HCT116 (cell line): ENCODE results near the gene CACNA1C. TPM values are rescaled to one million over a fixed set of nuclear protein-coding genes. Genes with fewer than 3 reads are reported as not detected.

Experiments used
- ATAC-seq: fragments of 200-7000 bp; cut with Tn5 transposase; 2 replicates; pipeline ENCODE4 v1.9.1; 2020; ENCODE audit warnings: mild to moderate bottlenecking, moderate library complexity
- BruUV-seq: library from RNA; stranded (reverse); fragments of 400-500 nt; replicated peaks from 2 replicates; lab custom pipeline; 2021; lab: Mats Ljungman, UMichigan
- CTCF ChIA-PET: fragments of 300-600 bp; sonication (Branson Sonifier 250); formaldehyde crosslinking; loops from one replicate; lab custom pipeline; 2021; ENCODE audit warnings: antibody characterized with exemption; lab: Charles Lee
- POLR2A ChIA-PET: fragments of 300-600, 350-600 bp; sonication (Branson Sonifier 250); formaldehyde crosslinking; loops from one replicate; lab custom pipeline; 2021; ENCODE audit warnings: antibody characterized with exemption; lab: Charles Lee
- RAD21 ChIA-PET, 2 experiments: fragments of 300-600 bp; sonication (Branson Sonifier 250); formaldehyde crosslinking; loops; one replicate each; lab custom pipeline; 2023; ENCODE audit warnings: low total read pairs in 2 of 2; ENCODE audit not compliant: uncharacterized antibody in 2 of 2, unreplicated experiment in 2 of 2, low non-redundant PET in 1 of 2; lab: Charles Lee
- DNase-seq: peaks from one replicate; pipeline ENCODE4 v3.0.0-alpha.2; 2010; ENCODE audit warnings: low read depth, low spot score
- H2AFZ ChIP-seq: fragments of 200-600 bp; shearing (Covaris generic), sonication (generic); 2 replicates; pipeline ENCODE4 v1.6.1; 2017; ENCODE audit warnings: low read depth, mixed run types, mixed read lengths, antibody characterized with exemption, low read length; ENCODE audit not compliant: poor library complexity, severe bottlenecking
- H3K27ac ChIP-seq: 2 replicates; pipeline ENCODE4 v1.5.1; 2012; ENCODE audit warnings: low read depth, low read length
- H3K27me3 ChIP-seq: fragments of 200-600 bp; sonication (generic); 2 replicates; pipeline ENCODE4 v1.6.1; 2016; ENCODE audit warnings: mixed run types, low read length, mixed read lengths; ENCODE audit not compliant: insufficient read depth
- H3K36me3 ChIP-seq, 2 experiments: fragments of 200-500 bp in 1 of 2; fragments of 200-600 bp in 1 of 2; sonication (Bioruptor generic) in 1 of 2; sonication (generic) in 1 of 2; 2 replicates each; pipeline versions ENCODE4 v1.5.1 to v1.6.1; 2014 to 2016; ENCODE audit warnings: low read length in 2 of 2, inconsistent platforms in 1 of 2, mixed read lengths in 1 of 2, mixed run types in 1 of 2; ENCODE audit not compliant: insufficient read depth in 2 of 2, control insufficient read depth in 1 of 2
- H3K4me1 ChIP-seq, 2 experiments: fragments of 200-600 bp in 1 of 2; sonication (generic) in 1 of 2; 2 replicates each; pipeline versions ENCODE4 v1.5.1 to v1.6.1; 2012 to 2017; ENCODE audit warnings: low read length in 2 of 2, inconsistent platforms in 1 of 2, mild to moderate bottlenecking in 1 of 2, mixed read lengths in 1 of 2, mixed run types in 1 of 2, moderate library complexity in 1 of 2; ENCODE audit not compliant: insufficient read depth in 2 of 2, control insufficient read depth in 1 of 2
- H3K4me2 ChIP-seq: fragments of 200-600 bp; sonication (generic); 2 replicates; pipeline ENCODE4 v1.6.1; 2017; ENCODE audit warnings: mixed run types, low read length, mixed read lengths
- H3K4me3 ChIP-seq, 2 experiments: fragments of 200-600 bp in 1 of 2; sonication (generic) in 1 of 2; replicated peaks in 1 of 2; 2 replicates each; pipeline ENCODE4 v1.5.1; 2011 to 2016; ENCODE audit warnings: low read length in 2 of 2, control low read depth in 1 of 2, low read depth in 1 of 2, mild to moderate bottlenecking in 1 of 2, mixed read lengths in 1 of 2, mixed run types in 1 of 2
- H3K79me2 ChIP-seq: fragments of 200-600 bp; sonication (generic); 2 replicates; pipeline ENCODE4 v1.6.1; 2017; ENCODE audit warnings: mild to moderate bottlenecking, mixed run types, low read length, moderate library complexity, mixed read lengths; ENCODE audit not compliant: insufficient read depth
- H3K9ac ChIP-seq: fragments of 200-600 bp; sonication (generic); 2 replicates; pipeline ENCODE4 v1.6.1; 2016; ENCODE audit warnings: low read length, mixed read lengths
- H3K9me2 ChIP-seq: fragments of 200-600 bp; sonication (generic), shearing (Covaris generic); 2 replicates; pipeline ENCODE4 v1.6.1; 2017; ENCODE audit warnings: mixed run types, mild to moderate bottlenecking, moderate library complexity; ENCODE audit not compliant: insufficient read depth
- H3K9me3 ChIP-seq, 2 experiments: fragments of 200-500 bp in 1 of 2; fragments of 200-600 bp in 1 of 2; sonication (Bioruptor generic) in 1 of 2; sonication (generic) in 1 of 2; 2 replicates each; pipeline ENCODE4 v1.6.1; 2014 to 2017; ENCODE audit warnings: low read length in 2 of 2, mixed read lengths in 2 of 2, inconsistent platforms in 1 of 2, low read depth in 1 of 2, mild to moderate bottlenecking in 1 of 2, mixed run types in 1 of 2, moderate library complexity in 1 of 2; ENCODE audit not compliant: control insufficient read depth in 1 of 2, insufficient read depth in 1 of 2
- H4K20me1 ChIP-seq: fragments of 200-600 bp; sonication (generic), shearing (Covaris generic); 2 replicates; pipeline ENCODE4 v1.6.1; 2017; ENCODE audit warnings: mixed run types, mild to moderate bottlenecking, moderate library complexity; ENCODE audit not compliant: insufficient read depth
- EZH2 ChIP-seq: fragments of 200-600 bp; sonication (generic); IDR thresholded peaks from 2 replicates; pipeline ENCODE4 v1.6.1; 2017; ENCODE audit warnings: antibody characterized with exemption, mixed run types
- POLR2A ChIP-seq: IDR thresholded peaks from 2 replicates; pipeline ENCODE4 v1.7.0; 2011; ENCODE audit warnings: borderline replicate concordance; ENCODE audit not compliant: insufficient read depth, insufficient read length; ENCODE audit errors: extremely low read depth
- RAD21 ChIP-seq: IDR thresholded peaks from 2 replicates; pipeline ENCODE4 v1.6.1; 2012; ENCODE audit warnings: low read depth, mild to moderate bottlenecking
- SP1 ChIP-seq: IDR thresholded peaks from 2 replicates; pipeline ENCODE4 v1.6.1; 2012; ENCODE audit warnings: low read depth
- intact Hi-C: fragments of 100-400 bp; cut with micrococcal nuclease; formaldehyde crosslinking; loops from 2 replicates; pipeline ENCODE4 v1.10.0; 2022
- total RNA-seq: library from RNA; stranded (reverse); gene quantifications from one replicate; pipeline ENCODE4 v1.2.1, GENCODE V29; 2021; ENCODE audit not compliant: unreplicated experiment
- TF ChIP-seq, protein P1 (sequence below): IDR thresholded peaks from 2 replicates; pipeline ENCODE4 v1.6.1; 2011; ENCODE audit warnings: mild to moderate bottlenecking, low read length, moderate library complexity; ENCODE audit not compliant: insufficient replicate concordance; ENCODE audit errors: extremely low read depth
- TF ChIP-seq, protein P2 (sequence below), 3 experiments: fragments of 200-600 bp in 1 of 3; sonication (generic) in 1 of 3; IDR thresholded peaks in 2 of 3; conservative IDR thresholded peaks in 1 of 3; 2 replicates each; pipeline ENCODE4 v1.5.1; 2012 to 2017; ENCODE audit warnings: low read depth in 2 of 3, low read length in 2 of 3, antibody characterized with exemption in 1 of 3, borderline replicate concordance in 1 of 3, control low read depth in 1 of 3, mild to moderate bottlenecking in 1 of 3, mixed read lengths in 1 of 3, mixed run types in 1 of 3, moderate library complexity in 1 of 3; ENCODE audit not compliant: insufficient read depth in 1 of 3

Gene CACNA1C
- total RNA-seq, 1 experiment from 2014 or later, result 0.05 TPM

DNA sequence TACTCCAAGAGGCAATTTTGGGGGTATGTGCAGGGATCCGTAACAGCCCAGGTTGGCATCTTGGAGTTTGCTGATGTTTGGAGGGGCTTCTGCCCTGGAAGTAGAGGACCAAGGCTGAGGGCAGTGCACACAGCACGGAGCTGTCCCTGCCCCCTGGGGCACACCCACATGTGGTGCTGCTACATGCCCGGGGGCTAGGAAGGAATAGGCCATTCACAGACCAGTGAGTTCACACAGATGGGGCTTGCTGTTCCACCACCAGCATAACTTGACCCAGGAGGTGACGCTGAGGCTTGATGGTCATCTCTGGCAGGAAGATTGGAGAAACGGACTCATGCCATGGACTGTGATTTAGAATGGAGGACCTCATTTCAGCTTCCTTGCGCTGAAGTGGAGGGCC lies 510.9 kb downstream of the CACNA1C start (continued):
- TF ChIP-seq SP1 (no peak), RAD21 (no peak)
- TF ChIP-seq, protein P1, sequence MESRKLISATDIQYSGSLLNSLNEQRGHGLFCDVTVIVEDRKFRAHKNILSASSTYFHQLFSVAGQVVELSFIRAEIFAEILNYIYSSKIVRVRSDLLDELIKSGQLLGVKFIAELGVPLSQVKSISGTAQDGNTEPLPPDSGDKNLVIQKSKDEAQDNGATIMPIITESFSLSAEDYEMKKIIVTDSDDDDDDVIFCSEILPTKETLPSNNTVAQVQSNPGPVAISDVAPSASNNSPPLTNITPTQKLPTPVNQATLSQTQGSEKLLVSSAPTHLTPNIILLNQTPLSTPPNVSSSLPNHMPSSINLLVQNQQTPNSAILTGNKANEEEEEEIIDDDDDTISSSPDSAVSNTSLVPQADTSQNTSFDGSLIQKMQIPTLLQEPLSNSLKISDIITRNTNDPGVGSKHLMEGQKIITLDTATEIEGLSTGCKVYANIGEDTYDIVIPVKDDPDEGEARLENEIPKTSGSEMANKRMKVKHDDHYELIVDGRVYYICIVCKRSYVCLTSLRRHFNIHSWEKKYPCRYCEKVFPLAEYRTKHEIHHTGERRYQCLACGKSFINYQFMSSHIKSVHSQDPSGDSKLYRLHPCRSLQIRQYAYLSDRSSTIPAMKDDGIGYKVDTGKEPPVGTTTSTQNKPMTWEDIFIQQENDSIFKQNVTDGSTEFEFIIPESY, result no peak

DNA sequence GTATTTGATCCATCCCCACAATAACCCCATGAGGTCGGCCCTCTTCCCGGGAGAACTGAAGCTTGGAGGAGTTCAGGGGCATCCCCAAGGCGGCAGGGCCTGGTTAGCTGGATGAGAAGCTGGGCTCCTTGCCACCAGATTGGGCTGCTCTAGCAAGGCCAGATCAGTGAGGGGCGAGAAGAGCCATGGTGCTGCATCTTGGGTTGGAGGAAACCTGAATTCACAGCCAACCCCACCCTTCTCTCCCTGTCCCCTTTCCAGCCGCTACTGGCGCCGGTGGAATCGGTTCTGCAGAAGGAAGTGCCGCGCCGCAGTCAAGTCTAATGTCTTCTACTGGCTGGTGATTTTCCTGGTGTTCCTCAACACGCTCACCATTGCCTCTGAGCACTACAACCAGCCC lies 513.4 kb downstream of the CACNA1C start:
- no TSS peak for BruUV-seq
- H3K9ac ChIP-seq, result no peak overlapping the region
- no peak overlapping the region for H2AFZ ChIP-seq
- H3K79me2 ChIP-seq, result no peaks in the 10 kb centered on the region
- ChIA-PET POLR2A (no interaction called here), RAD21 (no interaction called here)
- intact Hi-C loops, result no loop called here
- H4K20me1 ChIP-seq, result no peaks in the 10 kb centered on the region
- no peaks in the 10 kb centered on the region for H3K9me2 ChIP-seq
- H3K27ac ChIP-seq, result no peak overlapping the region
- no peak for ATAC-seq
- H3K4me2 ChIP-seq, result no peak overlapping the region
- no peaks in the 10 kb centered on the region for H3K36me3 ChIP-seq
- H3K4me3 ChIP-seq, result no peak overlapping the region
- no peak for TF ChIP-seq EZH2
- no peak for TF ChIP-seq POLR2A
- TF ChIP-seq, protein P2, sequence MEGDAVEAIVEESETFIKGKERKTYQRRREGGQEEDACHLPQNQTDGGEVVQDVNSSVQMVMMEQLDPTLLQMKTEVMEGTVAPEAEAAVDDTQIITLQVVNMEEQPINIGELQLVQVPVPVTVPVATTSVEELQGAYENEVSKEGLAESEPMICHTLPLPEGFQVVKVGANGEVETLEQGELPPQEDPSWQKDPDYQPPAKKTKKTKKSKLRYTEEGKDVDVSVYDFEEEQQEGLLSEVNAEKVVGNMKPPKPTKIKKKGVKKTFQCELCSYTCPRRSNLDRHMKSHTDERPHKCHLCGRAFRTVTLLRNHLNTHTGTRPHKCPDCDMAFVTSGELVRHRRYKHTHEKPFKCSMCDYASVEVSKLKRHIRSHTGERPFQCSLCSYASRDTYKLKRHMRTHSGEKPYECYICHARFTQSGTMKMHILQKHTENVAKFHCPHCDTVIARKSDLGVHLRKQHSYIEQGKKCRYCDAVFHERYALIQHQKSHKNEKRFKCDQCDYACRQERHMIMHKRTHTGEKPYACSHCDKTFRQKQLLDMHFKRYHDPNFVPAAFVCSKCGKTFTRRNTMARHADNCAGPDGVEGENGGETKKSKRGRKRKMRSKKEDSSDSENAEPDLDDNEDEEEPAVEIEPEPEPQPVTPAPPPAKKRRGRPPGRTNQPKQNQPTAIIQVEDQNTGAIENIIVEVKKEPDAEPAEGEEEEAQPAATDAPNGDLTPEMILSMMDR (IDR thresholded peaks at IDR 0.05 in 2 of 3, conservative IDR thresholded peaks at IDR 0.05 in 1 of 3; ENCODE audit: borderline replicate concordance in 1 of 3, insufficient read depth in 1 of 3, low read depth in 2 of 3, low read length in 2 of 3), result no peak
- TF ChIP-seq, all 23 proteins: peak for 0
- Histone ChIP-seq H3K9me3 (no peaks in the 10 kb centered on the region), H3K4me1 (no peaks in the 10 kb centered on the region), H3K27me3 (peaks cover 30% of the 10 kb centered on the region; the same call in 1 of the 2 replicates)
- CTCF ChIA-PET, result no interaction called here
- no peak for DNase-seq
